T-cell (primary cell): Measurements from ENCODE around the gene MRTFA. TPM values are rescaled to one million over a fixed set of nuclear protein-coding genes. Genes with fewer than 3 reads are reported as not detected.
A peak's percentile ranks its signal among the peaks of the same experiment; 100 is the strongest.

Source experiments
- ATAC-seq, 4 experiments: fragments of 200-7000 bp in 3 of 4; fragments of 150-1000 bp in 1 of 4; cut with Tn5 transposase; replicated peaks in 1 of 4; 1 replicate in 3 of 4; 2 replicates in 1 of 4; pipeline ENCODE4 v1.10.0; 2021; ENCODE audit warnings: moderate library complexity in 3 of 4, mild to moderate bottlenecking in 2 of 4, moderate number of reproducible peaks in 1 of 4
- CTCF ChIA-PET, 2 donors: fragments of 300-600 bp; sonication (Branson Sonifier 250); formaldehyde crosslinking; loops; one replicate each; lab custom pipeline; 2022; ENCODE audit warnings: antibody characterized with exemption in 2 of 2; lab: Charles Lee
- POLR2A ChIA-PET, 2 donors: fragments of 300-600 bp; sonication (Branson Sonifier 250); formaldehyde crosslinking; loops; one replicate each; lab custom pipeline; 2022; ENCODE audit warnings: antibody characterized with exemption in 2 of 2; lab: Charles Lee
- DNase-seq, 35 experiments: peaks; one replicate each; pipeline versions ENCODE4 v3.0.0 to v3.0.0-alpha.2; 2013 to 2023
- H3K27ac ChIP-seq: one replicate; pipeline ENCODE4 v1.5.1; 2013; ENCODE audit warnings: low read length
- H3K27me3 ChIP-seq, 2 experiments: replicated peaks in 1 of 2; 1 replicate in 1 of 2; 2 replicates in 1 of 2; pipeline versions ENCODE4 v1.6.1 to v1.7.0; 2013; ENCODE audit warnings: low read length in 1 of 2, mixed read lengths in 1 of 2; ENCODE audit not compliant: control insufficient read depth in 2 of 2, insufficient read depth in 2 of 2; ENCODE audit errors: extremely low read depth in 1 of 2
- H3K36me3 ChIP-seq, 2 donors: 1 replicate in 1 of 2; 2 replicates in 1 of 2; pipeline versions ENCODE4 v1.6.1 to v1.7.0; 2013; ENCODE audit warnings: low read length in 1 of 2; ENCODE audit not compliant: control insufficient read depth in 2 of 2, insufficient read depth in 1 of 2; ENCODE audit errors: extremely low read depth in 1 of 2
- H3K4me1 ChIP-seq, 2 experiments: 1 replicate in 1 of 2; 2 replicates in 1 of 2; pipeline versions ENCODE4 v1.6.1 to v1.7.0; 2013; ENCODE audit warnings: low read length in 2 of 2, mixed read lengths in 1 of 2; ENCODE audit not compliant: insufficient read depth in 2 of 2, control insufficient read depth in 1 of 2; ENCODE audit errors: extremely low read depth in 1 of 2
- H3K4me3 ChIP-seq, 2 donors: 1 replicate in 1 of 2; 2 replicates in 1 of 2; pipeline versions ENCODE4 v1.5.1 to v1.7.0; 2013; ENCODE audit warnings: mild to moderate bottlenecking in 2 of 2, low read length in 1 of 2, moderate library complexity in 1 of 2; ENCODE audit not compliant: control insufficient read depth in 1 of 2; ENCODE audit errors: extremely low read depth in 1 of 2
- H3K9me3 ChIP-seq: 2 replicates; pipeline ENCODE4 v1.7.0; 2013
- H3K27ac Mint-ChIP-seq, 2 donors: one replicate each; pipeline ENCODE4 v1.8.0; 2020 to 2021; ENCODE audit warnings: mild to moderate bottlenecking in 2 of 2, mixed read lengths in 2 of 2
- H3K27me3 Mint-ChIP-seq, 2 donors: one replicate each; pipeline ENCODE4 v1.8.0; 2021 to 2022; ENCODE audit warnings: mixed read lengths in 2 of 2
- H3K36me3 Mint-ChIP-seq: one replicate; pipeline ENCODE4 v1.8.0; 2021; ENCODE audit warnings: mixed read lengths
- H3K4me1 Mint-ChIP-seq, 3 donors: one replicate each; pipeline ENCODE4 v1.8.0; 2020 to 2022; ENCODE audit warnings: mixed read lengths in 3 of 3, mild to moderate bottlenecking in 1 of 3
- H3K4me3 Mint-ChIP-seq, 3 donors: one replicate each; pipeline ENCODE4 v1.8.0; 2020 to 2022; ENCODE audit warnings: mild to moderate bottlenecking in 3 of 3, mixed read lengths in 3 of 3, moderate library complexity in 3 of 3
- H3K9me3 Mint-ChIP-seq, 3 donors: one replicate each; pipeline ENCODE4 v1.8.0; 2020 to 2022; ENCODE audit warnings: mixed read lengths in 3 of 3
- WGBS: methylation state at CpG from one replicate; pipeline ENCODE4 v1.1.5; 2013; ENCODE audit warnings: missing lambda C conversion rate; ENCODE audit not compliant: insufficient coverage; 5-methylcytosine and 5-hydroxymethylcytosine counted together
- total RNA-seq, 35 experiments: library from RNA in 6 of 35; stranded (reverse) in 6 of 35; fragments of 120-200 nt in 1 of 35; gene quantifications; one replicate each; pipeline versions ENCODE4 v1.2.1 to v1.2.4 and lab custom pipeline; 2013 to 2026

Gene MRTFA
- total RNA-seq, 5 donors from 2014 or later (not counting 1 experiment from before 2014, with no cell fraction given), result 81.9 to 118 (median 114) TPM

DNA sequence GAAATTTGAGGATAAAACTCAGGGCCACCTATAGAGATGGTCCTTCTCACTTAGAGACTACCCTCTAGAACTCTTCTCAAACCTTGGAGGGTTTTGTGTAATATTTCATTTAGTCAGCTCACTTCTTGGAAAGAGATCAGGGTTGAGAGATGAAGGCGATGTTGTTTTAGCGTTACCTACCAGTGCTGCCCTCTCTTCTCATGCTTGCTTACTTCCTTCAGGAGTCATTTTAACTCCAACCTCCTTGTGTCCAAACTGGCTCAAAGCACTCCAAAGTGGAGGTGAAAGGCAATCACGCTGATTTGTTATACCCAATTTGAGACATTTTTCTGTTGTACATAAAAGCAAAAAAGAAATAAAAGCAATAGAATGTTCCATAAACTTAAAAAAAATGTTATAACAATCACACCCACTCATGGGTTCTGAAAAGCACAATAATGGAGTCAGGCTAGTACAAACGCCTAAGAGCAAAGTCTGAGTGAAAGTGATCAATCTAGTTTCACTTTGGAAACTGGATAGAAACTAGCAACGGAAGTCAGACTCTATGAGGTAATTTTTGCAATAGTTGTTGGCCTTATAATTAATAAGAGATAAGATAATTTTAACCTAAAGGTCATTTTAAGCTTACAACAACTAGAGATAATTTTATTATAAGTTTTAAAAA is 117.1 kb downstream of the MRTFA start:
- peak overlapping the region in 1 of 2 donors; percentile 31 for H3K4me3 ChIP-seq
- POLR2A ChIA-PET, result interaction anchor here (0.5 to 0.7 kb wide), 6 partner anchors 31 to 479 kb away, joined by 3 to 5 read pairs (median 4); no protein-coding TSS in a partner anchor
- Mint-ChIP-seq H3K36me3 (peaks cover 21% of the 10 kb centered on the region), H3K4me1 (peaks cover 33 to 35% (median 35%) of the 10 kb centered on the region in 3 donors), H3K27me3 (no peaks in the 10 kb centered on the region), H3K4me3 (peak overlapping the region; percentile 72 to 76 (median 74)), H3K9me3 (no peaks in the 10 kb centered on the region), H3K27ac (peak overlapping the region; percentile 80 to 96)
- no peaks in the 10 kb centered on the region for H3K27me3 ChIP-seq
- H3K4me1 ChIP-seq, result peaks cover 2 to 16% of the 10 kb centered on the region in 2 experiments
- H3K27ac ChIP-seq, result peak overlapping the region; percentile 81
- CTCF ChIA-PET, result interaction anchor here in 1 of 2 donors (0.5 to 0.8 kb wide), 3 partner anchors 14 to 299 kb away, joined by 3 to 6 read pairs (median 4); no protein-coding TSS in a partner anchor
- DNase-seq (peak in 1 of 35 experiments; percentile 68), ATAC-seq (peak; percentile 85 to 93 (median 87))
- H3K36me3 ChIP-seq, result peaks cover 4 to 9% of the 10 kb centered on the region in 2 donors
- 0% methylated on average over 1 of the region's 5 CpGs for WGBS
- H3K9me3 ChIP-seq, result no peaks in the 10 kb centered on the region

DNA sequence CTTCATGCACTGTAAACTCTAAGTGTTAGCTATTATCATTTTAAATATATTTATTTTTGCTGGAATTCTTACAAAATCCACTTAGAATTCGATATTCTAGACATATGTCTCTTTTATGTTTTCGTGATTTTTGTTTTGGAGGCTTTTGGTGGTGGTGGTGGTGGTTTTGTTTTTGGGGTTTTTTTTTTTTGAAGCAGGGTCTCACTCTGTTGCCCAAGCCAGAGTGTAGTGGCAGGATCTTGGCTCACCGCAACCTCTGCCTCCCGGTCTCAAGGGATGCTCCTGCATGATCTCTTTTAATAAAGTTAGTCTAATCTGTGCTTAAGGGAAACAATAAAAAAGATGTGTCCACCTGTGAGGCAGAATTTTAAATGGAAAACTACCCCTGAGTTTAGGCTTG is 117.7 kb downstream of the MRTFA start:
- H3K4me3 ChIP-seq, result peak overlapping the region in 1 of 2 donors; percentile 31
- CTCF ChIA-PET, result interaction anchor here in 1 of 2 donors (0.7 to 0.8 kb wide), 4 partner anchors 15 to 397 kb away, joined by 3 to 6 read pairs (median 3); no protein-coding TSS in a partner anchor
- POLR2A ChIA-PET, result interaction anchor here (0.5 to 0.7 kb wide), 5 partner anchors 32 to 479 kb away, joined by 3 to 5 read pairs (median 3); no protein-coding TSS in a partner anchor
- no peaks in the 10 kb centered on the region for H3K9me3 ChIP-seq
- peak overlapping the region; percentile 81 for H3K27ac ChIP-seq
- H3K36me3 Mint-ChIP-seq, result peaks cover 21% of the 10 kb centered on the region
- peaks cover 2 to 16% of the 10 kb centered on the region in 2 experiments for H3K4me1 ChIP-seq
- H3K9me3 Mint-ChIP-seq, result no peaks in the 10 kb centered on the region
- WGBS, result no CpG with 5 or more reads among the region's 4 CpGs
- peaks cover 4 to 9% of the 10 kb centered on the region in 2 donors for H3K36me3 ChIP-seq
- H3K27ac Mint-ChIP-seq, result peak overlapping the region; percentile 80 to 96
- H3K4me1 Mint-ChIP-seq, result peaks cover 32 to 33% (median 33%) of the 10 kb centered on the region in 3 donors
- H3K27me3 Mint-ChIP-seq, result no peaks in the 10 kb centered on the region
- ATAC-seq (peak; percentile 8 to 14 (median 10)), DNase-seq (no peak)
- H3K4me3 Mint-ChIP-seq, result peak overlapping the region; percentile 72 to 76 (median 74)
- no peaks in the 10 kb centered on the region for H3K27me3 ChIP-seq

DNA sequence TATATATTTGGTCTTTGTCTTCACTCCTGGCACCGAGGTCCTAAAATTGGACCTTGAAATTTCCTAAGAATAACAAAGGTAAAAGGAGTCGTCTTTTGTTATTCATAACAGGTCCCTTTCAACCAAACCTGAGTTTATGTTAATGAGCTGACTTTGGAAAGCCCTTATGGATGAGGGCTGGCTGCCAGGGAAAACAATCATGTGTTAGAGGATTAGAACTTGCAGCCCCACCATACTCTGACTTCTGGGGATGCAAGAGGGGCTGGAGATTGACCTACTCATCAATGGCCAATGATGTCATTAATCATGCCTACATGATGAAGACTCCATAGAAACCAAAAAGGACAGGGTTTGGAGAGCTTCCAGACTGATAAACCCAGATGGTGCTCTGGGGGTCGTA is 118.9 kb downstream of the MRTFA start:
- Mint-ChIP-seq H3K36me3 (peaks cover 17% of the 10 kb centered on the region), H3K27me3 (no peaks in the 10 kb centered on the region), H3K4me3 (peak overlapping the region in 1 of 3 donors; percentile 76), H3K27ac (peak overlapping the region in 1 of 2 donors; percentile 81), H3K9me3 (no peaks in the 10 kb centered on the region), H3K4me1 (peaks cover 32 to 33% (median 33%) of the 10 kb centered on the region in 3 donors)
- DNase-seq, result no peak
- no CpG with 5 or more reads among the region's 3 CpGs for WGBS
- Histone ChIP-seq H3K4me1 (peaks cover 2 to 16% of the 10 kb centered on the region in 2 experiments), H3K9me3 (no peaks in the 10 kb centered on the region), H3K27ac (no peak overlapping the region), H3K36me3 (peaks cover 0 to 9% of the 10 kb centered on the region in 2 donors), H3K4me3 (no peak overlapping the region), H3K27me3 (no peaks in the 10 kb centered on the region)
- POLR2A ChIA-PET, result no interaction called here
- no peak for ATAC-seq
- CTCF ChIA-PET, result interaction anchor here in 1 of 2 donors (0.6 to 1.3 kb wide), 2 partner anchors 43 to 81 kb away, joined by 3 read pairs; no protein-coding TSS in a partner anchor

DNA sequence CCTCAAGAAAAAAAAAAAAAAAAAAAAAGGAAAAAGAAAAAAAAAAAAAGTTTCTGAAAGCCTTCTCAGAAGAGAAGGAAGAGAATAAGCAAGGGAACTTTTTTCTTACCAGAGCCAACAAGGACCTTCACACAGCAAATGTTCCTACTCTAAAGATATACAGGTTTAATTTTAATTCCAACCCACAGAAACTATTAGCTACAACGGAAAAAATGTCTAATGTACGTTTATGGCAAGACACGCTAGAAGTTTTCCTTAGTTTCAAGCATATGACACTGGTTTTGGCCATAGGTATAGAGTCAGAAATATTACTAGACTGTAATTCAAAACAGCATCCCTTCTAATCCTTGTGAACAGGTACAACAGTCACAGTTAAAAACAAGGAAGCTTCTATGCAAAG is 120.1 kb downstream of the MRTFA start:
- Histone ChIP-seq H3K36me3 (peaks cover 0 to 9% of the 10 kb centered on the region in 2 donors), H3K4me1 (peaks cover 2 to 16% of the 10 kb centered on the region in 2 experiments), H3K9me3 (no peaks in the 10 kb centered on the region), H3K27ac (no peak overlapping the region), H3K4me3 (no peak overlapping the region), H3K27me3 (no peaks in the 10 kb centered on the region)
- WGBS, result no CpG with 5 or more reads among the region's 3 CpGs
- ChIA-PET POLR2A (interaction anchor here in 1 of 2 donors (0.7 kb wide), 1 partner anchor 27 kb away, joined by 14 read pairs; no protein-coding TSS in a partner anchor), CTCF (interaction anchor here in 1 of 2 donors (0.7 to 1.3 kb wide), 4 partner anchors 31 to 214 kb away, joined by 3 to 6 read pairs (median 3); no protein-coding TSS in a partner anchor)
- DNase-seq (no peak), ATAC-seq (no peak)
- H3K36me3 Mint-ChIP-seq, result peaks cover 15% of the 10 kb centered on the region
- H3K4me1 Mint-ChIP-seq, result peaks cover 26 to 37% (median 32%) of the 10 kb centered on the region in 3 donors
- no peak overlapping the region for H3K27ac Mint-ChIP-seq
- H3K4me3 Mint-ChIP-seq, result no peak overlapping the region
- no peaks in the 10 kb centered on the region for H3K9me3 Mint-ChIP-seq
- no peaks in the 10 kb centered on the region for H3K27me3 Mint-ChIP-seq

DNA sequence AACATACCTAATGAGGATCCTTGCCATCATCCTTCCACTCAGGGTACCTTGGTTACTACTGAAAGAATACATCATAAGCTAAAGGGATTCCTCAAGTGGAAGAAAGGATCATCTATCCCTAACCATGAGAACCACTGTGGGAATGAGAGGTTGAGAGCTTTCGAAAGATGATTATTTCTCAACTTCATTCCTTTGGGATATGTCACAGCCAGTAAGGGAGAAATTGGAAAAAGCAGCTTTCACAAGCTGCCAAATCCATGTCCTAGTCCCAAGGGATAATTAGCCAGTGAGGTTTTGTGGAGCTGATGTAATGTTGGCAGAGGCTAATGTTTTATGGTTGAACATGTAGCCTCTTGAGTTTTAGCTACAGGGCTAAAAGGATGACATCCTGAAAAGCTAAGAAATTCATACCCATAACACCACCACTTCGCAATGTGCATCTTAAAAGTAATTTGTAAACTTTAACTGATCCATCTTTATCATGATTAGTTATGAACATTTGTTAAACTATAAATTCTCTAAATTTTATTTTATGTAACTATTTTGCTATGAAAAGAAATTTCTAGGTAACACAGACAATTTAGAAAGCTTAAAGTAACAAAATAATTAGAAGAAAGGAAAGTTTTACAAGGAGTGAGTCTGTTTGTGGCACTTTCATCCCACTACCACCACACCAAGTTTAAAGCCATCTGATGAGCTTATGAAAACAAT is 123.9 kb downstream of the MRTFA start:
- peaks cover 0 to 6% of the 10 kb centered on the region in 2 donors for H3K36me3 ChIP-seq
- no peaks in the 10 kb centered on the region for H3K9me3 ChIP-seq
- Mint-ChIP-seq H3K9me3 (no peaks in the 10 kb centered on the region), H3K27ac (no peak overlapping the region), H3K27me3 (no peaks in the 10 kb centered on the region), H3K4me3 (no peak overlapping the region), H3K4me1 (peaks cover 17 to 29% (median 22%) of the 10 kb centered on the region in 3 donors), H3K36me3 (peaks cover 10% of the 10 kb centered on the region)
- H3K4me3 ChIP-seq, result no peak overlapping the region
- ATAC-seq (no peak), DNase-seq (no peak)
- no peaks in the 10 kb centered on the region for H3K27me3 ChIP-seq
- no CpG with 5 or more reads among the region's 2 CpGs for WGBS
- POLR2A ChIA-PET, result interaction anchor here (0.6 to 0.7 kb wide), 3 partner anchors 58 to 86 kb away, joined by 3 to 5 read pairs (median 4); no protein-coding TSS in a partner anchor
- CTCF ChIA-PET, result interaction anchor here (0.5 to 0.9 kb wide), 7 partner anchors 8 to 196 kb away, joined by 3 to 4 read pairs (median 3); no protein-coding TSS in a partner anchor
- H3K4me1 ChIP-seq, result peaks cover under 1 to 2% of the 10 kb centered on the region in 2 experiments
- no peak overlapping the region for H3K27ac ChIP-seq

DNA sequence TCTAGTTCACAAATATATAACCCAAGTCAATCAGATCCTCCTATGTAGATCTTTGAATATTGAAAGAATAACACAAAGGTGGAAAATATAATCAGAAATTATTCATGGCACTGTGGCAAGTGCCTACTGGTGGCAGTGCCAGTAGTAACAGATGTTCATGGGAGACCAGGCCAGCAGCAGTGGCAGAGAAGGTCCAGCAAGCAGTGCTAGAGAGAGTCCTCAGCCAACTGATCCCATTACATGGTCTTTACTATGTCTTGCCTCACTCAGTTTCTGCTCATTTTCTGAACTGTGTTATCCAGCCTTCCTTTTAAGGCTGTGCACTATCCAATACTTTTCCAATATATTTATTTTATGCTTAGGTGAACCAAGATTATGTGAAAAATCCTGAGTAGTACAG is 124.9 kb downstream of the MRTFA start:
- Mint-ChIP-seq H3K9me3 (no peaks in the 10 kb centered on the region), H3K4me3 (no peak overlapping the region), H3K4me1 (peaks cover 17 to 23% (median 19%) of the 10 kb centered on the region in 3 donors), H3K27ac (peak overlapping the region; percentile 15 to 16), H3K27me3 (no peaks in the 10 kb centered on the region), H3K36me3 (peaks cover 4% of the 10 kb centered on the region)
- no peak overlapping the region for H3K4me3 ChIP-seq
- POLR2A ChIA-PET, result no interaction called here
- no peak overlapping the region for H3K27ac ChIP-seq
- H3K9me3 ChIP-seq, result no peaks in the 10 kb centered on the region
- CTCF ChIA-PET, result no interaction called here
- no peaks in the 10 kb centered on the region for H3K36me3 ChIP-seq
- DNase-seq (no peak), ATAC-seq (no peak)
- no peaks in the 10 kb centered on the region for H3K27me3 ChIP-seq
- peaks cover 2% of the 10 kb centered on the region in 2 experiments for H3K4me1 ChIP-seq
